ENCODE data around the gene SIMC1. TPM values are rescaled to one million over a fixed set of nuclear protein-coding genes. Genes with fewer than 3 reads are reported as not detected.

Gene SIMC1
- total and polyA plus RNA-seq, 8 donors, result 6.1 to 58.3 (median 15.9) TPM

DNA sequence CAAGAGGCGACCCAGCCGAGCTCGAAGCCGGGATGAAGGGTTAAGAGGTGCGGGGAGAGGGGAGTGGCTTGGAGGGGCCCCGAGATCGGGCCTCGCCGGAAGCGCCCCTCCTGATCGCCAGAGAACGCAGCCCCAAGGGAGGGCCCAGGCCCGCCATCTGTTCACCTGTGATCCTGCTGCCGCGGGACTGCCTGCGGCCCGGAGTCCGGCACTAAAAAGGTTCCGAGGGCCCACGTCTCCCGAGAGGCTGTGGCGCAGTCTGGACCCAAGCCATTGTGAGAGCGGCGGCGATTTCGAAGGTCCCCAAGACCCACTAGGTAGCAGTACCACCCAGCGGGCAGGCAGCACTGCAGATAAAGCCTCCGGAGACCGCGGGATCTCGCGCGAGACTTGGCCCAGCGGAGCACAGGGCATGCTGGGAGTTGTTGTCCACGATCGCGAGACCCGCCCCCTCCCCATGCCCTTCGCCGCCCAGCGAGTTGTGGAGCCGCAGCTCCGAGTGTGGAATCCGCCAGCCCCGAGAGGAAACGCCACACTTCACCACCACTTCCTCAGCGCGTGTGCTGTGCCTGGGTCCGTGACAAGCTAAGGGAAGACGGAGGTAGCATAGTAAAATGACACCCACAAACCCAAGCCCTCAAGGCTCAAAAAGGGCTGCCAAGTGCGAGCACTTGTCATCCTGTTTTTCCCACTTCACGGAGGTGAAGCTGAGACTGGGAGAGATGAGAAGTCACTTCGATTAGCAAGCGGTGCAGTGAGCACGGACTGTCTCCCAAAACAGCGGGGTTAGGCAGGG, 123.4 kb downstream of the SIMC1 start, which contains the start of gene KIAA1191:
Gene KIAA1191 (minus strand): TSS at position 328 of the 796 bp plus-strand sequence. CDS start 2,256 bp downstream, outside the sequence.
- peak within 1 kb of the TSS; percentile 72 to 89 (median 87) for H3K27ac ChIP-seq
- TF ChIP-seq POLR2A (IDR thresholded peaks at IDR 0.05) (peak in 2 of 4 donors; percentile 40 to 55), POLR2AphosphoS5 (IDR thresholded peaks at IDR 0.05) (peak; percentile 72 to 98 (median 97)), EP300 (IDR thresholded peaks at IDR 0.05) (no peak)
- TF ChIP-seq, protein P1, sequence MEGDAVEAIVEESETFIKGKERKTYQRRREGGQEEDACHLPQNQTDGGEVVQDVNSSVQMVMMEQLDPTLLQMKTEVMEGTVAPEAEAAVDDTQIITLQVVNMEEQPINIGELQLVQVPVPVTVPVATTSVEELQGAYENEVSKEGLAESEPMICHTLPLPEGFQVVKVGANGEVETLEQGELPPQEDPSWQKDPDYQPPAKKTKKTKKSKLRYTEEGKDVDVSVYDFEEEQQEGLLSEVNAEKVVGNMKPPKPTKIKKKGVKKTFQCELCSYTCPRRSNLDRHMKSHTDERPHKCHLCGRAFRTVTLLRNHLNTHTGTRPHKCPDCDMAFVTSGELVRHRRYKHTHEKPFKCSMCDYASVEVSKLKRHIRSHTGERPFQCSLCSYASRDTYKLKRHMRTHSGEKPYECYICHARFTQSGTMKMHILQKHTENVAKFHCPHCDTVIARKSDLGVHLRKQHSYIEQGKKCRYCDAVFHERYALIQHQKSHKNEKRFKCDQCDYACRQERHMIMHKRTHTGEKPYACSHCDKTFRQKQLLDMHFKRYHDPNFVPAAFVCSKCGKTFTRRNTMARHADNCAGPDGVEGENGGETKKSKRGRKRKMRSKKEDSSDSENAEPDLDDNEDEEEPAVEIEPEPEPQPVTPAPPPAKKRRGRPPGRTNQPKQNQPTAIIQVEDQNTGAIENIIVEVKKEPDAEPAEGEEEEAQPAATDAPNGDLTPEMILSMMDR (IDR thresholded peaks at IDR 0.05), result peak in 2 of 7 experiments; percentile 3 to 35

DNA sequence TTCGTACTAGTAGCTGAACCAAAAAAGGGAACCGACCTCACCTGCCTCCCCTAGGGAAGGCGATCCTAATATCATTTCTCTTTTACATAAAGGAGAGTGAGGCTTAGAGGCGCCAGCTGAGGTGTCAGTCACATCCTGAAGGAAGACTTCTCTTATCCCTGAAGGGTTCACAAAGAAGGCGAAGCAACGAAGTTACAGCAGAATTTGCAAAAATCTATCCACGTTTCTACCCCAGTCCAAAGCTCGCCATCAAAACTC, 123.9 kb downstream of the SIMC1 start:
- Histone ChIP-seq H3K4me1 (peaks cover 20 to 61% (median 48%) of the 10 kb centered on the region in 4 donors), H3K36me3 (peaks cover 5 to 23% (median 22%) of the 10 kb centered on the region in 4 donors), H3K27ac (peak overlapping the region in 4 of 5 donors; percentile 72 to 89 (median 86)), H3K4me3 (peak overlapping the region; percentile 80 to 98 (median 84)), H3K9me3 (no peaks in the 10 kb centered on the region), H3K27me3 (peaks cover 0 to 12% (median 6%) of the 10 kb centered on the region in 3 donors)
- intact Hi-C loops (cut with DNase I; ENCODE audit: low total_unique reads), result no loop called here
- no peak for DNase-seq
- WGBS, 5 donors, result 66 to 71% (median 68%) methylated on average over 8 of the region's 8 CpGs
- no peak for TF ChIP-seq POLR2AphosphoS5 (IDR thresholded peaks at IDR 0.05)
- TF ChIP-seq EP300 (IDR thresholded peaks at IDR 0.05), result no peak

More for the DNA sequence above, 123.4 kb downstream of the SIMC1 start, which contains the start of gene KIAA1191:
- Histone ChIP-seq H3K36me3 (peaks cover 5 to 27% (median 26%) of the 10 kb centered on the region in 4 donors), H3K9me3 (no peaks in the 10 kb centered on the region), H3K4me1 (peaks cover 20 to 59% (median 47%) of the 10 kb centered on the region in 4 donors), H3K4me3 (peak within 1 kb of the TSS; percentile 80 to 98 (median 84)), H3K27me3 (peaks cover 0 to 12% (median 6%) of the 10 kb centered on the region in 3 donors)
- peak; percentile 94 to 98 for DNase-seq
- intact Hi-C loops (cut with DNase I; ENCODE audit: low total_unique reads), result no loop called here
- WGBS, 5 donors, result 1 to 3% (median 1%) methylated on average over 32 to 56 of the region's 56 CpGs

DNA sequence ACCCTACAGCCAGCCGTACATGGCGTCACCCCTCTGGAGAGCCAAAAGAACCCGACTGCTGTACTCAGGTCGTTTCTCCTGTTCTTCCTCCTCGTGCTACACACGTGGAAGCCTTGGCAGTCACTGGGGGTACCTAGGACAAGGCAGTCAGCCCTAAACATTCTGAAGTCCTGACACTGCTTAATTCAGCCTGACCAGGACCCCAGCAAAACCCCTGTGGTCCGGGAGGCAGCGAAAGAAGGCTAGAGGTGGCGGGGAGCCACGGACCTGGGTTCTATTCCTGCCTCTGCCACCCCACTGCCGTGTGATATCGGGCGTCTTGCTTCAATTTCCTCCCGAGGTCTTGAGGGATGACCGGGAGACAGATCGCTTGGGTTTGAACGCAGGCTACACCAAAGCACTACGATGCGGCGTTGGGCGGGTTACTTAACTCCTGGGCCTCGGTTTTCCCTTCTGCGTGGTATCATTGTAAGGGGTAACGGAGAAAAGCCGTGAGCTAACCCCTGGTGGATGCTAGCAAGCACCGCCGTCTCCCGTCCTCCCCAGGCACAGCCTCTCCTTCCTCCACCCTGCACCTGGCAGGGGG, 126.6 kb downstream of the SIMC1 start:
- H3K36me3 ChIP-seq, result peaks cover 0 to 25% (median 17%) of the 10 kb centered on the region in 4 donors
- no peak for DNase-seq
- TF ChIP-seq, protein P1 (IDR thresholded peaks at IDR 0.05), result no peak
- TF ChIP-seq POLR2A (IDR thresholded peaks at IDR 0.05) (no peak), POLR2AphosphoS5 (IDR thresholded peaks at IDR 0.05) (no peak), EP300 (IDR thresholded peaks at IDR 0.05) (no peak)
- H3K9me3 ChIP-seq, result no peaks in the 10 kb centered on the region
- intact Hi-C loops (cut with DNase I; ENCODE audit: low total_unique reads), result no loop called here
- H3K4me1 ChIP-seq, result peaks cover 14 to 40% (median 36%) of the 10 kb centered on the region in 4 donors
- WGBS, 5 donors, result 27 to 34% (median 29%) methylated on average over 23 to 28 of the region's 28 CpGs
- peak overlapping the region; percentile 70 to 92 (median 82) for H3K4me3 ChIP-seq
- H3K27ac ChIP-seq, result peak overlapping the region; percentile 48 to 83 (median 58)
- H3K27me3 ChIP-seq, result peaks cover 0 to 12% (median 6%) of the 10 kb centered on the region in 3 donors

DNA sequence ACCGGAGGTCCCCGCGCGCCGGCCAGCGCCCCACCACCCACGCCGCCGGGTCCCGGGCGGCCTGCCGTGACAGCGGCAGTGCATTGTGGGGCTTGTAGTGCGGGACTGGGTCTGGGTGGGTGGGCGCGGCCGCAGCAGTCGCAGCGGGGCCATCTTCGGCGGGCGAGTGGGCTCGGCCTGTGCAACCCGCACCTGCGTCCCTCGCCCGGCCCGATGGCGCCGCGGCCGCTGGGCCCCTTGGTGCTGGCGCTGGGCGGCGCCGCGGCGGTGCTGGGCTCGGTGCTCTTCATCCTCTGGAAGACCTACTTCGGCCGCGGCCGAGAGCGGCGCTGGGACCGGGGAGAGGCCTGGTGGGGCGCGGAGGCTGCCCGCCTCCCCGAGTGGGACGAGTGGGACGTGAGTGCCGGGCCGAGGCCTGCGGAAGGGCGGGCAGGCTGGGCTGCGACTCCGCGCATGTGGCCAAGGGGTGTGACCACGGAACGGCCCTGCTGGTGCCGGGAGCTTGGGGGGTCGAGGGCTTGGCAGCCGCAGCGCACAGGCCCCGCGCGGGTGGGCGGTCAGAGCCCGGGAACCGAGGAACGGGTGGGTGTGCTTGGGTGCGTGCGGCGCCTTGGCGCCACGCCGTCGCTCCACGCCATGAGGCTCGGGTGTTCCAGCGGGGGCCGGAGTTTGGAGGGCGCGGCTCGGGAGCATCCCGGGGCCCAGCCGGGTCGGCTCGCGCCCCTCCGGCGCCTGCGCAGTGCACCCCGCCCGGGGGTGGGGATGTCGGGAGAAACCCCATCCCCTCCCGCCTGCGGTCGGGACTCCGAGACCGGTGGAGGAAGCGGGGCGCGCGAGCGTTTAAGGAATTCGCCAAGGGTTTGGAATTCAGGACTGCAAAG, 127.4 kb downstream of the SIMC1 start, which contains the start of gene ARL10:
Gene ARL10 (plus strand): TSS at position 137 of the 881 bp plus-strand sequence. CDS start 77 bp downstream, at position 214.
- peaks cover 0 to 12% (median 6%) of the 10 kb centered on the region in 3 donors for H3K27me3 ChIP-seq
- intact Hi-C loops (cut with DNase I; ENCODE audit: low total_unique reads), result no loop called here
- no peaks in the 10 kb centered on the region for H3K9me3 ChIP-seq
- DNase-seq, result peak in 1 of 2 donors; percentile 78
- peak within 1 kb of the TSS; percentile 70 to 92 (median 82) for H3K4me3 ChIP-seq
- peaks cover 8 to 33% (median 29%) of the 10 kb centered on the region in 4 donors for H3K4me1 ChIP-seq
- 1 to 3% (median 1%) methylated on average over 18 to 107 of the region's 108 CpGs for WGBS, 5 donors
- H3K27ac ChIP-seq, result peak within 1 kb of the TSS; percentile 48 to 83 (median 58)
- H3K36me3 ChIP-seq, result peaks cover 0 to 32% (median 22%) of the 10 kb centered on the region in 4 donors
- TF ChIP-seq POLR2A (IDR thresholded peaks at IDR 0.05), result no peak
- TF ChIP-seq, protein P1 (IDR thresholded peaks at IDR 0.05), result no peak
- TF ChIP-seq EP300 (IDR thresholded peaks at IDR 0.05), result no peak
- no peak for TF ChIP-seq POLR2AphosphoS5 (IDR thresholded peaks at IDR 0.05)

Data from stomach (tissue), 9 donors.